Astrocyte of the cerebellum (primary cell): ENCODE data around the gene CSH2.
A peak's percentile ranks its signal among the peaks of the same experiment; 100 is the strongest.
"Not testable (repeated sequence)": the region's sequence is repeated elsewhere in the genome, so short reads cannot be mapped to it uniquely, and the experiment has no call there.

ENCODE experiments used
- DNase-seq: peaks from one replicate; pipeline ENCODE4 v3.0.0-alpha.2; 2011; ENCODE audit warnings: low read depth
- H3K4me3 ChIP-seq: 2 replicates; pipeline ENCODE4 v1.5.1; 2011; ENCODE audit warnings: mild to moderate bottlenecking, low read depth, low read length, moderate library complexity
- CTCF ChIP-seq: IDR thresholded peaks from 2 replicates; pipeline ENCODE4 v1.5.1; 2012; ENCODE audit warnings: low read length, low read depth, moderate library complexity, mild to moderate bottlenecking; ENCODE audit errors: missing control alignments
- in situ Hi-C: cut with HindIII; loops from 2 replicates; pipeline ENCODE4 v1.10.0; 2017; ENCODE audit warnings: low sequenced_read_pairs

The CSH2 gene

GRCh38 chr17:63914471-63914870 lies 41.0 kb upstream of the CSH2 start:
- no peak overlapping the region for H3K4me3 ChIP-seq
- no peak for DNase-seq
- no peak for TF ChIP-seq CTCF
- in situ Hi-C loops: no loop called here

GRCh38 chr17:63911657-63912100 lies 38.2 kb upstream of the CSH2 start:
- no peak overlapping the region for H3K4me3 ChIP-seq
- no peak for DNase-seq
- in situ Hi-C loops: no loop called here
- peak; percentile 72 for TF ChIP-seq CTCF

- in situ Hi-C loops: no loop called here
- no peak within 1 kb of the TSS for H3K4me3 ChIP-seq
- TF ChIP-seq CTCF: no peak
Observed at GRCh38 chr17:63911041-63911635, 37.7 kb upstream of the CSH2 start, which contains the start of gene CSHL1. Gene CSHL1 (minus strand): TSS chr17:63911258. CDS start chr17:63911196, 62 bp downstream.

GRCh38 chr17:63910096-63910495 lies 36.6 kb upstream of the CSH2 start:
- H3K4me3 ChIP-seq: no peak overlapping the region
- in situ Hi-C loops: no loop called here
- TF ChIP-seq CTCF: no peak
- DNase-seq: no peak

More at GRCh38 chr17:63911041-63911635, 37.7 kb upstream of the CSH2 start, which contains the start of gene CSHL1:
- DNase-seq: no peak

- DNase-seq, H3K4me3 ChIP-seq, in situ Hi-C loops: not testable (repeated sequence)
Observed at GRCh38 chr17:63909586-63909985, 36.1 kb upstream of the CSH2 start.

GRCh38 chr17:63907161-63907778 lies 33.8 kb upstream of the CSH2 start:
- in situ Hi-C loops, DNase-seq, H3K4me3 ChIP-seq: not testable (repeated sequence)
- TF ChIP-seq CTCF: peak; percentile 22

GRCh38 chr17:63904796-63905195 lies 31.3 kb upstream of the CSH2 start:
- H3K4me3 ChIP-seq, DNase-seq, in situ Hi-C loops: not testable (repeated sequence)

- H3K4me3 ChIP-seq, DNase-seq, in situ Hi-C loops: not testable (repeated sequence)
- peak; percentile 28 for TF ChIP-seq CTCF
Observed at GRCh38 chr17:63903787-63904201, 30.3 kb upstream of the CSH2 start.

GRCh38 chr17:63901971-63902370 lies 28.5 kb upstream of the CSH2 start:
- in situ Hi-C loops, H3K4me3 ChIP-seq: not testable (repeated sequence)

GRCh38 chr17:63898899-63899798 lies 25.7 kb upstream of the CSH2 start:
- DNase-seq, in situ Hi-C loops, H3K4me3 ChIP-seq: not testable (repeated sequence)

More at GRCh38 chr17:63901971-63902370, 28.5 kb upstream of the CSH2 start:
- not testable (repeated sequence) for DNase-seq
